HG03432 (cell line): Measurements from ENCODE around the gene KRTAP10-3.
"Not testable (repeated sequence)": the region's sequence is repeated elsewhere in the genome, so short reads cannot be mapped to it uniquely, and the experiment has no call there.

Experiments
- ATAC-seq: cut with Tn5 transposase; IDR thresholded peaks from one replicate; pipeline ENCODE4 v1.9.1; 2021; ENCODE audit warnings: mild to moderate bottlenecking, moderate library complexity; ENCODE audit not compliant: unreplicated experiment

KRTAP10-3 gene

GRCh38 chr21:44550807-44551206 is 7.8 kb downstream of the KRTAP10-3 start:
- ATAC-seq = no peak

GRCh38 chr21:44550285-44550684 is 8.3 kb downstream of the KRTAP10-3 start:
- ATAC-seq = not testable (repeated sequence)

- ATAC-seq = no peak
These were observed 8.9 kb downstream of the KRTAP10-3 start for GRCh38 chr21:44549525-44550211.

GRCh38 chr21:44548922-44549321 is 9.7 kb downstream of the KRTAP10-3 start:
- no peak for ATAC-seq

- no peak for ATAC-seq
These were observed 10.2 kb downstream of the KRTAP10-3 start for GRCh38 chr21:44548381-44548780.

- no peak for ATAC-seq
These were observed 10.8 kb downstream of the KRTAP10-3 start for GRCh38 chr21:44547656-44548331.

GRCh38 chr21:44544566-44544965 is 14.0 kb downstream of the KRTAP10-3 start:
- ATAC-seq = no peak

- ATAC-seq = no peak
These were observed 15.9 kb downstream of the KRTAP10-3 start for GRCh38 chr21:44542716-44543115.

- ATAC-seq = no peak
These were observed 17.8 kb downstream of the KRTAP10-3 start for GRCh38 chr21:44540741-44541288.

GRCh38 chr21:44539991-44540666 is 18.5 kb downstream of the KRTAP10-3 start, which contains the start of gene KRTAP10-1:
TSS of gene KRTAP10-1 (minus strand) at chr21:44540195. CDS start at chr21:44540150, 45 bp downstream.
- no peak for ATAC-seq

GRCh38 chr21:44539046-44539445 is 19.5 kb downstream of the KRTAP10-3 start:
- no peak for ATAC-seq

- no peak for ATAC-seq
These were observed 20.4 kb downstream of the KRTAP10-3 start for GRCh38 chr21:44537930-44538911.

- ATAC-seq = no peak
These were observed 22.6 kb downstream of the KRTAP10-3 start for GRCh38 chr21:44535963-44536362.

GRCh38 chr21:44534688-44535087 is 23.9 kb downstream of the KRTAP10-3 start:
- no peak for ATAC-seq

- ATAC-seq = no peak
These were observed 24.5 kb downstream of the KRTAP10-3 start for GRCh38 chr21:44533891-44534627.

GRCh38 chr21:44533121-44533890 is 25.3 kb downstream of the KRTAP10-3 start:
- ATAC-seq = no peak

- no peak for ATAC-seq
These were observed 25.9 kb downstream of the KRTAP10-3 start for GRCh38 chr21:44532712-44533111.

GRCh38 chr21:44531606-44532564 is 26.7 kb downstream of the KRTAP10-3 start:
- no peak for ATAC-seq
